Spleen (tissue), 11 donors: ENCODE data around the gene SREBF1. TPM values are rescaled to one million over a fixed set of nuclear protein-coding genes. Genes with fewer than 3 reads are reported as not detected.

Source experiments
- DNase-seq: peaks from one replicate; pipeline ENCODE4 v3.0.0-alpha.2; 2020
- H3K27ac ChIP-seq, 8 donors: fragments of 200-600 bp; sonication (generic) in 7 of 8; 1 replicate in 4 of 8; 2 replicates in 4 of 8; pipeline versions ENCODE4 v1.5.0 to v1.8.0; 2016 to 2021; ENCODE audit warnings: inconsistent platforms in 4 of 8, mild to moderate bottlenecking in 4 of 8, moderate library complexity in 1 of 8
- H3K27me3 ChIP-seq, 7 donors: fragments of 200-600 bp; sonication (generic) in 6 of 7; replicated peaks in 1 of 7; 1 replicate in 4 of 7; 2 replicates in 3 of 7; pipeline versions ENCODE4 v1.5.0 to v1.8.0; 2016 to 2021; ENCODE audit warnings: inconsistent platforms in 3 of 7, mild to moderate bottlenecking in 1 of 7
- H3K36me3 ChIP-seq, 6 donors: fragments of 200-600 bp; sonication (generic) in 5 of 6; 1 replicate in 4 of 6; 2 replicates in 2 of 6; pipeline versions ENCODE4 v1.5.0 to v1.8.0; 2016 to 2021; ENCODE audit warnings: inconsistent platforms in 2 of 6
- H3K4me1 ChIP-seq, 6 donors: fragments of 200-600 bp; sonication (generic) in 5 of 6; 1 replicate in 3 of 6; 2 replicates in 3 of 6; pipeline versions ENCODE4 v1.5.0 to v1.8.0; 2016 to 2021; ENCODE audit warnings: inconsistent platforms in 3 of 6
- H3K4me3 ChIP-seq, 8 donors: fragments of 200-600 bp; sonication (generic) in 7 of 8; 1 replicate in 4 of 8; 2 replicates in 4 of 8; pipeline versions ENCODE4 v1.5.0 to v1.8.0; 2016 to 2021; ENCODE audit warnings: inconsistent platforms in 4 of 8, mild to moderate bottlenecking in 4 of 8, moderate library complexity in 2 of 8
- H3K9me3 ChIP-seq, 8 donors: fragments of 200-600 bp; sonication (generic) in 7 of 8; 1 replicate in 4 of 8; 2 replicates in 4 of 8; pipeline versions ENCODE4 v1.5.0 to v1.8.0; 2016 to 2021; ENCODE audit warnings: inconsistent platforms in 4 of 8
- POLR2A ChIP-seq, 3 donors: fragments of 450-650 bp; IDR thresholded peaks; one replicate each; pipeline ENCODE4 v1.5.1; 2017; ENCODE audit warnings: antibody characterized with exemption in 3 of 3, mild to moderate bottlenecking in 1 of 3
- POLR2AphosphoS5 ChIP-seq, 3 donors: sonication (generic); formaldehyde crosslinking; IDR thresholded peaks; one replicate each; pipeline ENCODE4 v1.5.1; 2017; ENCODE audit warnings: antibody characterized with exemption in 3 of 3
- WGBS, 5 donors: extraction: QIAGEN DNeasy Blood & Tissue Kit in 3 of 5; methylation state at CpG; one replicate each; pipeline versions ENCODE4 v1.1.5 to v1.1.7; 2013 to 2018; 5-methylcytosine and 5-hydroxymethylcytosine counted together
- intact Hi-C: fragments of 100-400 bp; cut with DNase I; formaldehyde crosslinking; loops from one replicate; pipeline ENCODE4 v1.15.0; 2023; ENCODE audit warnings: low total_unique reads
- polyA plus RNA-seq, 3 donors: library from polyadenylated mRNA; stranded (reverse); fragments of 200-250 nt; gene quantifications; one replicate each; pipeline ENCODE4 v1.2.1, GENCODE V29; 2013
- total RNA-seq, 7 donors: library from RNA; depleted of rRNA in 3 of 7; stranded (reverse); fragments of >200 nt in 3 of 7; fragmentation: NEBNext Ultra II Directional in 4 of 7; extraction: Animal tissue kit (Norgen Biotek cat#: 25700) in 4 of 7; gene quantifications; one replicate each; pipeline versions ENCODE4 v1.1.0 to v1.2.1, GENCODE V29; 2016 to 2021
- TF ChIP-seq, protein P1 (sequence below), 11 experiments: fragments of 200-600 bp in 7 of 11; fragments of 450-650 bp in 4 of 11; sonication (generic) in 4 of 11; IDR thresholded peaks in 8 of 11; conservative IDR thresholded peaks in 3 of 11; 1 replicate in 7 of 11; 2 replicates in 4 of 11; pipeline versions ENCODE4 v1.4.0 to v1.8.0; 2016 to 2021; ENCODE audit warnings: antibody characterized with exemption in 11 of 11, inconsistent platforms in 4 of 11, mild to moderate bottlenecking in 1 of 11
- donor health status: healthy with polysubstance abuse.
- donor health status: DM: no; HTN: no; CAD: no; lungs with moderate emphysema.
- donor health status: DM: no; HTN: no; CAD: no.
- donor health status: Bipolar disorder and iron deficiency.
- donor health status: healthy.
- donor health status: DM: no; HTN: no; CAD: no.
- donor health status: DM: yes; HTN: yes; CAD: no.

Gene SREBF1
- total and polyA plus RNA-seq, 10 donors = 25.0 to 74.8 (median 48.0) TPM

DNA sequence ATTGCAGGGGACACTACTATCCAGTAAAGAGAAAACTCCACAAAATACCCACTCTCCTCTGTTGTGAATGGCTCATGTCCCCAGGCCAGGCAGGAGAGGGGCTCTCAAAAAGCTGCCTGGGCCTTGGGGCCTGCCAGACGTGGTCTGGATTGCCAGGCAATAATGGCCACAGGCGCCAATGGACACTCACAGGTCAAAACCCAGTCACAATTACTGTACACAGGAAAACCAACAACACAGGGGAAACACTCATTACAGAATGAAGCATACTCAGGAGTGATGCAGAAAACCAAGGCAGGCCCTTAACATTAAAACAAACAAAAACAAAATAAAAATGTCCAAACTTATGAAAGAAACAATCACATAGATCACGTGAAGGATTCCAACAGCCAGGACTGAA is 35.1 kb upstream of the SREBF1 start:
- WGBS, 5 donors = 82 to 92% (median 89%) methylated on average over 3 of the region's 3 CpGs
- Histone ChIP-seq H3K4me3 (no peak overlapping the region), H3K27me3 (no peaks in the 10 kb centered on the region), H3K36me3 (peaks cover 0 to 59% (median 6%) of the 10 kb centered on the region in 6 donors), H3K4me1 (peaks cover 7 to 53% (median 28%) of the 10 kb centered on the region in 6 donors), H3K27ac (no peak overlapping the region), H3K9me3 (no peaks in the 10 kb centered on the region)
- TF ChIP-seq, protein P1, sequence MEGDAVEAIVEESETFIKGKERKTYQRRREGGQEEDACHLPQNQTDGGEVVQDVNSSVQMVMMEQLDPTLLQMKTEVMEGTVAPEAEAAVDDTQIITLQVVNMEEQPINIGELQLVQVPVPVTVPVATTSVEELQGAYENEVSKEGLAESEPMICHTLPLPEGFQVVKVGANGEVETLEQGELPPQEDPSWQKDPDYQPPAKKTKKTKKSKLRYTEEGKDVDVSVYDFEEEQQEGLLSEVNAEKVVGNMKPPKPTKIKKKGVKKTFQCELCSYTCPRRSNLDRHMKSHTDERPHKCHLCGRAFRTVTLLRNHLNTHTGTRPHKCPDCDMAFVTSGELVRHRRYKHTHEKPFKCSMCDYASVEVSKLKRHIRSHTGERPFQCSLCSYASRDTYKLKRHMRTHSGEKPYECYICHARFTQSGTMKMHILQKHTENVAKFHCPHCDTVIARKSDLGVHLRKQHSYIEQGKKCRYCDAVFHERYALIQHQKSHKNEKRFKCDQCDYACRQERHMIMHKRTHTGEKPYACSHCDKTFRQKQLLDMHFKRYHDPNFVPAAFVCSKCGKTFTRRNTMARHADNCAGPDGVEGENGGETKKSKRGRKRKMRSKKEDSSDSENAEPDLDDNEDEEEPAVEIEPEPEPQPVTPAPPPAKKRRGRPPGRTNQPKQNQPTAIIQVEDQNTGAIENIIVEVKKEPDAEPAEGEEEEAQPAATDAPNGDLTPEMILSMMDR (IDR thresholded peaks at IDR 0.05 in 8 of 11, conservative IDR thresholded peaks at IDR 0.05 in 3 of 11) = no peak
- TF ChIP-seq POLR2A (IDR thresholded peaks at IDR 0.05) (no peak), POLR2AphosphoS5 (IDR thresholded peaks at IDR 0.05) (no peak)
- intact Hi-C loops = no loop called here
- no peak for DNase-seq

DNA sequence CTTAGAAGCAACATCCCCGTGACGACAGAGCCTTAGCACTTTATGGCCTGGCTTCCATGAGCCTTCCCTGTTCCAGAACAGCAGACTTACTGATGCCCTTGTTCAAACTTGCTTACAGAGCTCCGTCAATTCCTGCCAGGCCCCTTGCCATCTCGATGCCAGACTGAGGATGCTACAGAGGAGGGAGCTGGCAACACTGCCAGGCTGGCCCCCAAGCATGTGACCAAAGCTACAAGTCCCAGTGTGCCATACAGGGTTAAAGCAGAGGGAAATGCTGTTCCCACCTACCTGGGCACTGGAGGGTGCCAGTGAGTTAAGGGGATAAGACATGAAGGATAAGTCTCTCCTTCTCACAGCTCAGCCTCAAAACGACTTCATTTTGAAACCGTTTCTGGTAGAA is 33.5 kb upstream of the SREBF1 start:
- no peaks in the 10 kb centered on the region for H3K27me3 ChIP-seq
- no peak for DNase-seq
- H3K4me1 ChIP-seq = peaks cover 5 to 40% (median 19%) of the 10 kb centered on the region in 6 donors
- 64 to 76% (median 72%) methylated on average over 5 to 6 of the region's 6 CpGs for WGBS, 5 donors
- peaks cover 0 to 59% (median 4%) of the 10 kb centered on the region in 6 donors for H3K36me3 ChIP-seq
- H3K27ac ChIP-seq = no peak overlapping the region
- intact Hi-C loops = no loop called here
- no peak overlapping the region for H3K4me3 ChIP-seq
- TF ChIP-seq POLR2A (IDR thresholded peaks at IDR 0.05) = no peak
- TF ChIP-seq POLR2AphosphoS5 (IDR thresholded peaks at IDR 0.05) = no peak
- TF ChIP-seq, protein P1 (IDR thresholded peaks at IDR 0.05 in 8 of 11, conservative IDR thresholded peaks at IDR 0.05 in 3 of 11) = no peak
- H3K9me3 ChIP-seq = no peaks in the 10 kb centered on the region

DNA sequence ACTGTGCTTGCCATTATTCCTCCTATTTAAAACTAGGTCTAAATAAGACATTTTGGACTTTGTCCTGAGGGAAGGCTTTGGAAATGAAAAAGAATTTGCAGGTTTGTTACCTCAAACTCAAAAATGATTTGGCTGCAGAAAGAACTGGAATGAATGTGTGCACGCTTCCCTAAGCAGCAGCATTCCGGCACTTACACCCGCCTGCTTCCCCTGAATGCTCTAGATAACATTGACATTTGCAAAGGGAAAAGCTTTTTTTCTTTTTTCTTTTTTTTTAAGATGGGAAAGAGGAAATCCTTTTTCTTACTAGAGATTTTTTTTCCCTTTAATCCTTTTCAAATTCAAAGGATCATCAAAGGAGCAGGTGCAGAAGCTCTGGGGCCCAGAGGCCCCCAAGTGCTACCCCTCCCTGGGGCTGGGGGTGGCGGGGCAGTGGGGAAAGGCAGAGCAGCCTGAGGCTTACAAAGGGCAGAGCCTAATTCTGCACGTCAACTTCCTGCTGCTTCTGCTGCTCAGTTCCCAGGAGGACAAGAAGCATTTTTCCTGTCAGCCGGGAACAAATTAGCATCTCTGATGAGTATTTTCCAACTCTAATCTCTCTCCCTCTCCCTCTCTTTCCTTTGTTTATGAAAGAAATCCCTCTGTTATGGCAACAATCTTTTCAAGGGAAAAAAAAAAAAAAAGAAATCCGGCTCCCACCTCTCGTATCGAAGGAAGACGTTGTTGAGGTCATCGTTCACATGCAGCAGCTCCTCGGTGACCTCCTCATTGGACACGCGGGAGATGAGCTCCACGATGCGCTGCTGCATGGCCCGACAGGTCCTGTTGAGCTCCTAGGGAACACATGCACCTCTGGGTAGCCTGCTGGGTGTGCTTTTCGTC is 32.1 kb upstream of the SREBF1 start:
- H3K27me3 ChIP-seq = no peaks in the 10 kb centered on the region
- H3K4me1 ChIP-seq = peaks cover 5 to 38% (median 17%) of the 10 kb centered on the region in 6 donors
- H3K36me3 ChIP-seq = peaks cover 0 to 54% (median 4%) of the 10 kb centered on the region in 6 donors
- TF ChIP-seq, protein P1 (IDR thresholded peaks at IDR 0.05 in 8 of 11, conservative IDR thresholded peaks at IDR 0.05 in 3 of 11) = no peak
- TF ChIP-seq POLR2AphosphoS5 (IDR thresholded peaks at IDR 0.05) (peak in 1 of 3 donors; percentile 40), POLR2A (IDR thresholded peaks at IDR 0.05) (no peak)
- H3K4me3 ChIP-seq = no peak overlapping the region
- no peaks in the 10 kb centered on the region for H3K9me3 ChIP-seq
- WGBS, 5 donors = 68 to 77% (median 70%) methylated on average over 18 of the region's 18 CpGs
- peak overlapping the region in 6 of 8 donors; percentile 5 to 64 (median 32) for H3K27ac ChIP-seq
- intact Hi-C loops = no loop called here
- no peak for DNase-seq

DNA sequence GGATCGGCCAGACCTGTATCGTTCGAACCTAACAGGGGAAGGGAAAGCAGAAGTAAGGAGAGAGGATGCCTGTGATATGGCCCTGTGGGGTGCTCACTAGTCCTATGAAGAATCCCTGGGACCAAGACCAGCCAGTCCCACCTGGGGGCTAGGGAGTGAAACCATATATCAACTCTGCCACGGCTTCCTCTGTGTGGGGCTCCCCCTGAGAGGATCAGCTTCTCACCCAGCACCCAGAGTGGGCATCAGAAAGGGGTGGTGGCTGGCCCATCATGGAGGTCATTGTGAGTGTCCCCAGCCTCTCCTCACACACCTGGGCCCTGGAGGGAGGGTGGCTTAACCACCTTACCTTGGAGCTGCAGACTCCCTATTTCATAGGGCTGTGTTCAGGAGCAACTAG is 30.1 kb upstream of the SREBF1 start:
- TF ChIP-seq POLR2AphosphoS5 (IDR thresholded peaks at IDR 0.05) (no peak), POLR2A (IDR thresholded peaks at IDR 0.05) (no peak)
- TF ChIP-seq, protein P1 (IDR thresholded peaks at IDR 0.05 in 8 of 11, conservative IDR thresholded peaks at IDR 0.05 in 3 of 11) = no peak
- H3K9me3 ChIP-seq = no peaks in the 10 kb centered on the region
- H3K27me3 ChIP-seq = no peaks in the 10 kb centered on the region
- intact Hi-C loops = no loop called here
- H3K36me3 ChIP-seq = peaks cover 0 to 67% (median 4%) of the 10 kb centered on the region in 6 donors
- H3K27ac ChIP-seq = no peak overlapping the region
- no peak overlapping the region for H3K4me3 ChIP-seq
- 90 to 95% (median 92%) methylated on average over 4 of the region's 4 CpGs for WGBS, 5 donors
- DNase-seq = no peak
- peaks cover 5 to 22% (median 12%) of the 10 kb centered on the region in 6 donors for H3K4me1 ChIP-seq
